AG09319 (cell line): ENCODE results near the gene ADCY2.
"Not testable (repeated sequence)": the region's sequence is repeated elsewhere in the genome, so short reads cannot be mapped to it uniquely, and the experiment has no call there.

ENCODE experiments used
- DNase-seq: peaks from one replicate; pipeline ENCODE4 v3.0.0-alpha.2; 2010; ENCODE audit warnings: low read depth; ENCODE audit errors: extremely low read depth
- CTCF ChIP-seq: IDR thresholded peaks from 2 replicates; pipeline ENCODE4 v1.5.1; 2011; ENCODE audit warnings: low read depth, mild to moderate bottlenecking, inconsistent platforms, low read length, moderate library complexity

ADCY2 gene

GRCh38 chr5:7422316-7423106, 26.6 kb downstream of the ADCY2 start:
- DNase-seq: no peak

GRCh38 chr5:7423231-7423630, 27.3 kb downstream of the ADCY2 start:
- DNase-seq: not testable (repeated sequence)

More at GRCh38 chr5:7422316-7423106, 26.6 kb downstream of the ADCY2 start:
- TF ChIP-seq CTCF: no peak

- TF ChIP-seq CTCF: no peak
- DNase-seq: no peak
These were observed 29.9 kb downstream of the ADCY2 start for GRCh38 chr5:7425830-7426229.

GRCh38 chr5:7426284-7426683, 30.3 kb downstream of the ADCY2 start:
- no peak for DNase-seq
- no peak for TF ChIP-seq CTCF

- TF ChIP-seq CTCF: no peak
- no peak for DNase-seq
These were observed 39.0 kb downstream of the ADCY2 start for GRCh38 chr5:7434914-7435313.

GRCh38 chr5:7435503-7435902, 39.6 kb downstream of the ADCY2 start:
- TF ChIP-seq CTCF: no peak
- DNase-seq: no peak

GRCh38 chr5:7436521-7436920, 40.6 kb downstream of the ADCY2 start:
- DNase-seq: no peak
- no peak for TF ChIP-seq CTCF

- TF ChIP-seq CTCF: no peak
- DNase-seq: no peak
These were observed 41.9 kb downstream of the ADCY2 start for GRCh38 chr5:7437836-7438235.
